ENCODE measurements around the gene AHNAK2. TPM values are rescaled to one million over a fixed set of nuclear protein-coding genes. Genes with fewer than 3 reads are reported as not detected.
A peak's percentile ranks its signal among the peaks of the same experiment; 100 is the strongest.

AHNAK2 gene
- total RNA-seq, 1 donor from 2014 or later: 26.9 TPM

GRCh38 chr14:104982548-104983230, 4.5 kb upstream of the AHNAK2 start:
- DNase-seq (ENCODE audit: low spot score): no peak
- H3K27ac Mint-ChIP-seq (ENCODE audit: unreplicated experiment): no peak overlapping the region
- H3K4me3 Mint-ChIP-seq (ENCODE audit: unreplicated experiment): no peak overlapping the region
- peaks cover 8% of the 10 kb centered on the region for H3K9me3 Mint-ChIP-seq (ENCODE audit: unreplicated experiment)
- TF ChIP-seq, protein P1, sequence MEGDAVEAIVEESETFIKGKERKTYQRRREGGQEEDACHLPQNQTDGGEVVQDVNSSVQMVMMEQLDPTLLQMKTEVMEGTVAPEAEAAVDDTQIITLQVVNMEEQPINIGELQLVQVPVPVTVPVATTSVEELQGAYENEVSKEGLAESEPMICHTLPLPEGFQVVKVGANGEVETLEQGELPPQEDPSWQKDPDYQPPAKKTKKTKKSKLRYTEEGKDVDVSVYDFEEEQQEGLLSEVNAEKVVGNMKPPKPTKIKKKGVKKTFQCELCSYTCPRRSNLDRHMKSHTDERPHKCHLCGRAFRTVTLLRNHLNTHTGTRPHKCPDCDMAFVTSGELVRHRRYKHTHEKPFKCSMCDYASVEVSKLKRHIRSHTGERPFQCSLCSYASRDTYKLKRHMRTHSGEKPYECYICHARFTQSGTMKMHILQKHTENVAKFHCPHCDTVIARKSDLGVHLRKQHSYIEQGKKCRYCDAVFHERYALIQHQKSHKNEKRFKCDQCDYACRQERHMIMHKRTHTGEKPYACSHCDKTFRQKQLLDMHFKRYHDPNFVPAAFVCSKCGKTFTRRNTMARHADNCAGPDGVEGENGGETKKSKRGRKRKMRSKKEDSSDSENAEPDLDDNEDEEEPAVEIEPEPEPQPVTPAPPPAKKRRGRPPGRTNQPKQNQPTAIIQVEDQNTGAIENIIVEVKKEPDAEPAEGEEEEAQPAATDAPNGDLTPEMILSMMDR (IDR thresholded peaks at IDR 0.05; ENCODE audit: unreplicated experiment): no peak
- peaks cover 33% of the 10 kb centered on the region for H3K27me3 Mint-ChIP-seq (ENCODE audit: unreplicated experiment)
- peaks cover 23% of the 10 kb centered on the region for H3K4me1 Mint-ChIP-seq (ENCODE audit: unreplicated experiment)
- H3K36me3 Mint-ChIP-seq (ENCODE audit: low read depth, unreplicated experiment): peaks cover 14% of the 10 kb centered on the region

DNA sequence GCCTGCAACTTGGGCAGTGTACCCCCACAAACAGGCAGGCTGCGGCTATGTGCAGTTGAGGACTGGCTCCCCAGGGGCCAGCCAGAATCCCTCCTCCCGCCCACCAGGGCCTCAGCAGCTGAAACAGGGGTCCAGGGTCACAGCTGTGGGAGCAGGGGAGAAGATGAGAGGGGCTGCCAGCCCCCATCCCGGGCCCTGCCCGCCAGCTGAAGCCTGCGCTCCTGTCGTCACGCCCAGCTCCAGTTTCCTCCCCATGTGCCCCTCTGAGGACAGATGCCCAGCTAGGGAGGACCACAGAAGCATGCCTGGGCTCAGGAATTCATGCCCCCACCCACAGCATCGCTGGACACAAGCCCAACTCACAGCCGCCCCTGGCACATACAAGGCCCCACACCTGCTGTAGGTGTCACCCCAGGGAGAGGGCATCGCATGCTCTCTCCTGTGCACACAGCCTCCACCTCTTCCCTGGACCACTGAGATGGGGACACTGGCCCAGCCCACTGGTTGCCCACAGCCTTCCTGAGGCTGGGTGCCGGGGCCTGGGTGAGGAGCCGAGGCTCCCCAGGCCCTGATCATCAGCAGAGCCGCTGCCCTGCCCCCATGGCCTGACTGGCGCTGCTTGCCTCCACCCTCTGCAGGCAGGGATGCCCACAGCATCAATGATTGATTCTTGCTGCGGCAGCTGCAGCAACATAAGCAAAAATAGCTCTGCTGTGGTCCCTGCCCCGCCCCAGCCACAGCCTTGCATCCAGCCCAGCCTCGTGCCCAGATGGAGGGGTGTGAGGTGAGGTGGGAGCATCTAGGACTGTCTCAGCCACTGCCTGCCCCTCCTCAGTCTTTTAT, 3.7 kb upstream of the AHNAK2 start:
- TF ChIP-seq, protein P1 (IDR thresholded peaks at IDR 0.05; ENCODE audit: unreplicated experiment): no peak
- no peak overlapping the region for H3K4me3 Mint-ChIP-seq (ENCODE audit: unreplicated experiment)
- no peak overlapping the region for H3K27ac Mint-ChIP-seq (ENCODE audit: unreplicated experiment)
- peaks cover 29% of the 10 kb centered on the region for H3K27me3 Mint-ChIP-seq (ENCODE audit: unreplicated experiment)
- peaks cover 18% of the 10 kb centered on the region for H3K4me1 Mint-ChIP-seq (ENCODE audit: unreplicated experiment)
- peaks cover 4% of the 10 kb centered on the region for H3K9me3 Mint-ChIP-seq (ENCODE audit: unreplicated experiment)
- DNase-seq (ENCODE audit: low spot score): no peak
- H3K36me3 Mint-ChIP-seq (ENCODE audit: low read depth, unreplicated experiment): peaks cover 9% of the 10 kb centered on the region

- H3K36me3 Mint-ChIP-seq (ENCODE audit: low read depth, unreplicated experiment): peaks cover 9% of the 10 kb centered on the region
- TF ChIP-seq, protein P1 (IDR thresholded peaks at IDR 0.05; ENCODE audit: unreplicated experiment): no peak
- DNase-seq (ENCODE audit: low spot score): no peak
- peaks cover 24% of the 10 kb centered on the region for H3K27me3 Mint-ChIP-seq (ENCODE audit: unreplicated experiment)
- H3K27ac Mint-ChIP-seq (ENCODE audit: unreplicated experiment): no peak overlapping the region
- peaks cover 18% of the 10 kb centered on the region for H3K4me1 Mint-ChIP-seq (ENCODE audit: unreplicated experiment)
- no peak overlapping the region for H3K4me3 Mint-ChIP-seq (ENCODE audit: unreplicated experiment)
- H3K9me3 Mint-ChIP-seq (ENCODE audit: unreplicated experiment): peaks cover 4% of the 10 kb centered on the region
Observed at GRCh38 chr14:104980611-104981531, 2.7 kb upstream of the AHNAK2 start.

DNA sequence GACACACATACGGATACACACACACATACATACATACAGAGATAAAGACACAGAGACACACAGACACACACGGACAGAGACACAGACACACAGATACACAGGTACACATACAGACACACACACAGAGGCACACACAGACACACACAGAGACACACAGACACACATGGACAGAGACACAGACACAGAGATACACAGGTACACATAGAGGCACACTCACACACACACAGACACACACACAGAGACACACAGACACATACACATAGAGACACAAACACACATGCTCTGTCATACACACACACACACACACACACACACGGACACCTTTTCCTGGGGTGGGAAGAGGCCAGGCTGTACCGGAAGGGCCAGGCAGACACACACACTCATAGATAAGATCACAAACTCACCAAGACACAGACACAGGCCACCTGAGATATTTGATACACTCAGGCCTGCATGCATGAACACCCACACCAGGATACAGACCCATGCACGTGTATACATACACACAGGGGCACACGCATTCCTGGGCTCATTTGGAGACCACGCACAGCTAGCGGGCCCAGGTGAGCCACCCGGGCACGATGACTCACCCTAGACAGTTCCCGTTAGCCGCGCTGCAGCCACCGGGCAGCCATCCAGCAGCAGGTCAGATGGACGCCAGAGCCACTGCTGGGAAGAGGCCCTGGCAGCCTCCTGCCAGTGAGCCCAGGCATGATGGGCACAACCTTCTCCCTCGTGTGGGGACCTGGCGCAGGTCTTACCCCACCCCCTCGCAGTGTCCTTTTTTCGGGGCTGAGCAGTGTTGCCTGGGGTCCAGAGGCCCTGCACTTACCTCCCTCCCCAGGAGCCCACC, 1.8 kb upstream of the AHNAK2 start:
- TF ChIP-seq, protein P1 (IDR thresholded peaks at IDR 0.05; ENCODE audit: unreplicated experiment): no peak
- H3K27ac Mint-ChIP-seq (ENCODE audit: unreplicated experiment): no peak overlapping the region
- peak overlapping the region; percentile 37 for H3K4me3 Mint-ChIP-seq (ENCODE audit: unreplicated experiment)
- H3K4me1 Mint-ChIP-seq (ENCODE audit: unreplicated experiment): peaks cover 18% of the 10 kb centered on the region
- peaks cover 4% of the 10 kb centered on the region for H3K9me3 Mint-ChIP-seq (ENCODE audit: unreplicated experiment)
- H3K36me3 Mint-ChIP-seq (ENCODE audit: low read depth, unreplicated experiment): peaks cover 9% of the 10 kb centered on the region
- DNase-seq (ENCODE audit: low spot score): no peak
- H3K27me3 Mint-ChIP-seq (ENCODE audit: unreplicated experiment): peaks cover 24% of the 10 kb centered on the region

Measured in endothelial cell (in vitro differentiated cells).